ENCODE measurements around the gene PAK6.

The PAK6 gene

GRCh38 chr15:40277471-40277870 lies 38.6 kb downstream of the PAK6 start:
- no peak for DNase-seq (ENCODE audit: low read depth)

- no peak for DNase-seq (ENCODE audit: low read depth)
These were observed 39.2 kb downstream of the PAK6 start for GRCh38 chr15:40278026-40278425.

DNA sequence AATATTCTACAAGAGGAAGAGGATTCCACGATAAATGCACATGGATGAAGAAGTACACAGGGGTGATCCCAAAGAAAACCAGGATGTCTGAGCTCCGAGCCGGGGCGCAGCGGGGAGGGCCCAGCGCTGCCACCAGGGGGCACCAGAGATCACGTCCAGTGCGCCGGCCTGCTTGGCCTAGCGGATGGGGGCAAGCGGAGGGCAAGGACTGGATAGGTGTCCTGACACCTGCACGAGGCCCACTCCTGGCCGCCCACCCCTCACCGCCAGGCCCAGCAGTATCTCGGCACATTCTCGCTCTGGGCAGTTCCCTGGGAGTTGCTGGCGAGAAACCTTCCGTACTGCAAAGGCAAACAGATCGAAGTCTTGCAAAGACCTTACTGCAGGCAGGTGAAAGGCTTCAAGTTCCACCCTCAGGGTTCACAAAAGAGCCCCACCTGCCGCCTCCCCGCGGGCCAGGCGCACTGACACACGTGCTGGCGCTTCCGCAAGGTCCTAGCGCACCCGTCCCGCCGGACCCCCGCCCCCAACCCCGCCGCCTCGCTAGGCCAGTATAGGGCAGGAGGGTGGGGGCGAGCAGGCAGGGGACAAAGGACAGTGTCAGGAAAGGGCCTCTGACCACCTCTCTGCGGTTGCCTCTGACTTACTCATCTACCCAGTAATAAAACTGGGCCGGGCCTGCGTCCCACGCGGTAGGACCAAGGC lies 40.7 kb downstream of the PAK6 start:
- DNase-seq (ENCODE audit: low read depth) = no peak

DNA sequence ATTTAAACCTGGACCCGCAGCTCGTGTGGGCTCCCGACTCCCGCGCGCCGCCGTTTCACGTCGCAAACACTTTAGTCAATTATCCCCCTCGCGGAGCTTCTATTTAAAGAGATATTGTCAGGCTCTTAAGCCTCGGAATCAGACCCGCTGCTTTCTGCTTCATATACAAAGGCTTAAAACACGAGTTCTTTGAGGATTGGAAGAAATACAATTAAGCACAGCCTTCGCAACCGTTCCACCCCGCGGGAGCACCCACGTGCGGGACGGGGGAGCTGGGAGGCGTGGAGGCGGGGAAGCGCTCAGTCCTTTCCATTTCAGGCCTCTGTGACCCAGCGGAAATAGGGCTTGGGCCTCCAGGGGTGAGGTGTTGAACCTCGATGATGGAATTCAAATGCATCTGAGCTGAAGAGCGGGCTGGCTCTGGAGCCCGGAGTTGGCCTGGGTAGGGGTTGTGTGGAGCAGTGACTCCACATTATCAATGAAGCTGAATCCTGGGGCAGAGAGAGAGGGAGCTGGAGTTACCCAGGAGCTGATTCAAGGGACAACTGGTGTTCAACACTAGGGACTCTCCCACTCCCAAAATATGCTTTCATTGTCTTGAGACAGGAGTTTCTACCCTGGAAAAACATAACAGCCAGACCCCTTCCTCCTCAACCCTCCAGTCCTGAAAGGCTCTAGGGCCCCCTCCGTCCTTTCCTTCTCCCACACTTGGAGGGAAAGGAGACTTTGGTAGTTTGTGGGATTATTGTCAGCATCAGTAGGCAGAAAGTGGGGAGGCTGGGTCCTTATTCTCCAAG lies 41.6 kb downstream of the PAK6 start:
- DNase-seq (ENCODE audit: low read depth) = no peak

DNA sequence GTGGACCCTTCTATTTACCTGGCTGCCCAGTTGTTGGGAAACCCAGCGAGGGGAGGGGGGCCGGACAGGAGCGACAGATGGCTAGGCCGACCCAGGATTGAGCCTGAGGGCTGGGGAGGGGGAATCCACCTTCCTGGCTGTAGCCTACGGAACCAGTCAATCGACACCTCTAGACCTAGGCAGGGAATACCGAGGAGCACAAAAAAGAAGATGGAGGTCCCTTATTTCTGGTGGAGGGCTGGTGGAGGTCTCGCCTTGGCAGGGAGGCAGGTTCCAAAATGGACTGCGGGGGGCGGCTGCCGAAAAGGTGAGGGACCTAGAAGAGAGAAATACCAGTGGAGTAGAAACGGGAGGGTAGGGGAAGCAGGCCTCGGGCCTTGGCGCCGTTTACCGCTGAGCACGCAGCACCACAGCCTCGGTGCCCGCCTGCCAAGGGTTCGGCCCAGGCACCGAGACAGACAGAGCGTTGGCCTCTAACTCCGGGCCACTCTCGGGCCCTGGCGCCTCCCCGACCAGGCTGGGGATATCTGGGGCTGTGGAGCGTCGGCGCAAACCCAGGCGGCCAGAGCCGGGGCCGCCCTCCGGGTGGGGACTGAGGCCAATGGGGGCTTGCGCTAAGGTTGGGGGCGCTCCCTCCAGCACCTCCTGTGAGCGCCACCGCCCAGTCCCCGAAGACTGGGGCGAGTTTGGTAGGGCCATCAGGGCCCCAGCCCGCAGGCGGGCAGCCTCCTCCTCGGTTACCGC lies 42.4 kb downstream of the PAK6 start:
- DNase-seq (ENCODE audit: low read depth) = no peak

DNA sequence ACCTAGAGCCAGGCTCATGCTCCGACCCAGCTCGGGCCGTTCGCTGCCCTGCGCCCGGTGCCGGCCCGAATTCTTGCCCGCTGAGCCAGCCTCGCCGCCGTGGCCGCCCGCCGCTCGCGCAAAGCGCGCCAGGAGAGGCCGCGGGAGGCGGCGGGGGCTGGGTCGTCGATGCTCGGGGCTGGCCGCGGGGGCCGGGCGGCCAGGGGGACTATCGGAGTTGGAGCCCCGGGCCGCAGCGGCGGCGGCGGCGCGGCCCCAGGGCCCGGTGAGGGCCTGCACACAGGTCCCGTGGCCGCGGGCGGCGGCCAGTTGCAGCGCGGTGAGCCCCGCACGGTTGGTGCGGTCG lies 42.9 kb downstream of the PAK6 start:
- DNase-seq (ENCODE audit: low read depth) = no peak

DNA sequence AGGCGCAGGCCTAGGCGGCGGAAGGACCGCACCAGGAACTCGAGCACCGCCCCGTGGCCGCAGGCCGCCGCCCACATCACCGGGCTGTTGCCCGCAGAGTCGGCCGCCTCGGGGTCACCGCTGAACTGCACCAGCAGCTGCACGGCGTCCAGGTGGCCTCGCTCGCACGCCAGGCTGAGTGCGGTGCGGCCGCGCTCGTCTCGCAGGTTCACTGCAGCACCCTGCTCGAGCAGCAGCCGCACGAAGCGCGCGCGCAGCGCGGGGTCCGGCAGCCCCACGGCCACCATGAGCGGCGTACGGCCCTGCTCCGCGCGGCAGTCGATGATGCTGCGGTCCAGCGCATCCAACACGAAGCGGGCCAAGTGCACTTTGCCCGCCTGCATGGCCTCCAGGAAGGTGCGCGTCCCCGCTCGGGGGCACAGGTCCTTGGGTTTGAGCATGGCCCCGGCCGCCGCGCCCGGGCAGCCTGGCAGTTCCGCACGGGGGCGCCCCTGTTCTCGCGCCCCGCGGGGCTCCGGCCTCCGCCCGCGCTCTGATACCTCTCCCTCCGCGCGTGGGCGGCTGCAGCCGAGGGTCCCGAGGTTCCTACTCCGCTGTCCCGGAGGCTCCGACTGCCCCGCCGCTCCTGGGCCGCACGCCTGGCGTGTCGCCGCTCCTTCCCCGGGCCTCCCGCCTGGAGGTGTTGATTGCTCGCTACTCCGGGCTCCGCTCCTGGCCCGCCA lies 43.4 kb downstream of the PAK6 start:
- DNase-seq (ENCODE audit: low read depth) = no peak

- DNase-seq (ENCODE audit: low read depth) = no peak
These were observed 44.2 kb downstream of the PAK6 start, which contains the start of gene ANKRD63 for GRCh38 chr15:40282869-40283614. TSS of gene ANKRD63 (minus strand) at chr15:40283064. CDS start at chr15:40282586, 478 bp downstream.

DNA sequence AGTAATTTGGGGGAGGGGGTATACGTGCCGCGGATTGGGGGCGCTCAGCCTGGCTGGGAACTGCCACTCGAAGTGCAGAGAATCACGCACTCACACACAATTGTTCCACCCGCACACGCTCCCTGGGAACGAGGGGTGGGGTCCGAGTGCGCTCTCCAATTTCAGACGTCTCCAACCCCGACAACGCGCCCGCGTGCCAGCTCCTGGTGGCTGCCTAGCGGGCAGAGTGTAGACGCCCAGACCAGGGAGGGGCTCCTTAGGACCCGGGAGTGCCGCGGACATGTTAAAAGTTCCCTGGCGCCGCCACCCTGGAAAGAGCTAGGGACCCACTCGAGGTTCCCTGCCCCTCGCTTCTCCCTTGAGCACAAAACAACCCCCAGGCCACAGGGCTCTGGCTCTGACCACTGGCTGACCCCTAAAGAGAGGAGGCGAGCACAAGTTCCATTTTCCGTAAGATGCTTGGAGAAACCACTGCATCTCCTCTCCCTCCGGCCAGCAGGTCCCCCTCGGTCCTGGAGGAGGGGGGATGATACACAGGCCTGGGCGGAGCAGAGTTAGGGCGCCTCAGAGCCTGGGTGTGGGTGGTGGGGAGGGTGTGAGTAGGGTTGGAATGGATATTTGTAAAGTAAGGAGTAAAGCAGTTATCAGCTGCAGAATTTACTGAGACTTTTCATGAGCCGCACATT lies 44.9 kb downstream of the PAK6 start:
- no peak for DNase-seq (ENCODE audit: low read depth)

DNA sequence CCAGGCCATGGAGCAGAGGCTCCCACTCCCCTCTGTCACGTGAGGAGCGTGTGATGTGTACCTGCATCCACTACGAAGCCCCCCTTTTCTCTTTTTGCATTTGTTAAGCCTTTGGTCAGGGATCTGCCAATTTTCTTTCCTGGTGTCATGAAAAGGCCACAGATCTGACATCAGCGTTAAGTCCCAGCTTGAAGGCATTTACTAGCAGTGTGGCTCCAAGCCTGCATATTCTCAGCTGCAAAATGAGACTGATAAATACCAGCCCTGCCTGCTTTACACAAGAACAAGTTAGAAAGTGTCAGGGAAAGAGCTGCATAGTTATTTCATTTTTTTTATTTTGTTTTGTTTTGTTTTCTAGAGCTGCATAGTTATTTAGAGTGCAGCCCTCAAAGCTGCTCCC lies 46.3 kb downstream of the PAK6 start:
- DNase-seq (ENCODE audit: low read depth) = no peak

DNA sequence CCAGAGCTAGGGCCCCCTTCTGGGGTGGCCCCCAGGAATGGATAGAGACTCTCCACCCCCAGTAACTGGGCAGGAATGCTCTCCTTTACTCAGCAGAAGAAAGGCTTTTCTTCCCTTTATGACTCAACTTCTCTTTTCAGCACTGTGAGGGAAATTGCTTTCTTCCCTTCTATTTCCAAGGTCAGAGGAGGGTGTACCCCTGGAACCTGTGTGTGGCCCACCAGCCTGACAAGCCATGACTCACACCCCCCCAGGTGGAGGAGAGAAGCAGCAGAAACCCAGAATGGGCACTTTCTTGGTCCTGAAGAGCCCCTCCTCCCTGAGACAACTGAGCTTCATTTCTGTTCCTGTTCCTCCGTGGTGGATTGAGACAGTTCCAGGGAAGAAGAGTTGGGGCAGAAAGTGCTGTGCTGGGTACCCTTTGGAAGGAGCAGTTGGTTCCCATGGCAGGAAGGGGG lies 46.7 kb downstream of the PAK6 start:
- DNase-seq (ENCODE audit: low read depth) = no peak

- DNase-seq (ENCODE audit: low read depth) = no peak
These were observed 47.2 kb downstream of the PAK6 start for GRCh38 chr15:40286061-40286532.

DNA sequence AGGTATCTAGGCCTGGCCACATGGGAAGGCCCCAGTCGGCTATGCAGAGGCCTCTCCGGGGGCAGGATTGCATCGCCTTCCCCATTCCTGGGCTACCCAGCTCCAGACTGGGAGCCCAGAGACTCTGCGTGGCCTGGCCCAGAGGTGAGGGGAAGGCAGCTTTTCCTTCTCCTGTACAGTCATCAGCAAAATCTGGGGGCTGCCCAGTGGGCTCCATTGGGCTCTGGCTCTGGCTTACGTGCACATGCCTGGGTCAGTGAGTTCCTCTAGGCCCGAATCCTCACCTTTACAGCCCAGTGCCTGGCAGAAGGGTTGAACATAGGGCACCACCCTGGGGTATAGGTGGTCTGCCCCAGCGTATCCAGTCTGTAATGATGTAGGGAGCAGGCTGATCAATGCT lies 47.9 kb downstream of the PAK6 start:
- no peak for DNase-seq (ENCODE audit: low read depth)

- DNase-seq (ENCODE audit: low read depth) = no peak
These were observed 48.6 kb downstream of the PAK6 start for GRCh38 chr15:40287505-40287904.

GRCh38 chr15:40287968-40288367 lies 49.1 kb downstream of the PAK6 start:
- no peak for DNase-seq (ENCODE audit: low read depth)

DNA sequence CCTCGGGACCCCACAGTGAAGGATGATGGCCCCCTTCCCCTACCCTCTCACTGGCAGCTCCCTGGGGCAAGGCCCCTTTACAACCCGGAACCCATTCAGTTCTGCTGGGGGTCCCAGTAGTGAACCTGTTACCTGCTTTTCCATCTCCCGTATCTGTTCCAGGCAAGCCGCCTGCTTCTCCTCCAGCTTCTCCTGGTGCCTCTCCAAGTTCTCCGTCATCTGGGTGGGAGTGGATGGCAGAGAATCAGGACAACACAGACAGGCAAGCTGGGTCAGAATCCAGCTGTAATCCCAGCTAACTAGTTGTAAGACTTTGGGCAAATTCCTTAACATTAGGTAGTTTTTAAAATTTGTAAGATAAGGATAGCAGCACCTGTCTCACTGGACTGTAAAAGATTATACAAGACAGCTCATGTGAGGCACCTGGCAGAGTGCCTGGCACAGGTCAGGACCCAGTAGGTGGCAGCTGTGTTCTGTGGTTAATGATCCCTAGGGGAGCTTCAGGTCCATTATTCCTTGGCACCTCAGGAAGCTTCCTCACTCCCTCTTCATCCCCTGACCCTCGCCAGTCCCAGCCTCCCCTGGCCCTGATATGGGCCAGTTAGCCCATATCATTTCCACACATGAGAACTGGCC lies 50.4 kb downstream of the PAK6 start:
- DNase-seq (ENCODE audit: low read depth) = no peak

GRCh38 chr15:40290545-40290917 lies 51.7 kb downstream of the PAK6 start:
- no peak for DNase-seq (ENCODE audit: low read depth)

- peak; percentile 29 for DNase-seq (ENCODE audit: low read depth)
These were observed 52.2 kb downstream of the PAK6 start for GRCh38 chr15:40290918-40291574.

DNA sequence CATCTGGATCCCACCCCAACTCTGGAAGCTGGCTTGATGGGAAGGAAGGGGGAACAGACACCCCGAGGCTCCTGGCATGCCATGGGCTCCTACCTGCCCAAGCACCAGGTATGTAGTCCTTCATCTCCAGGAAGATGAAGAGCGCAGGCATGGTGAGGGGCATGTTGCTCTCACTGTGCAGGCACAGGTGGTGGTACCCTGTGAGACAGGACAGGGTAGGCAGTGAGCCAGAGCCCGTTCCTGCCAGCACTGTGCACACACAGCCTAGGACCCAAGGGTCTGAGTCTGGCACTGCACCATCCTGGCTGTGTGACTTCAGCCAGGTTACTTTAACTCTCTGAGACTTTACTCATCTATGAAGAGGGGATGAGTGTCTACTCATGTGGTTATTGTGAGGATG lies 53.4 kb downstream of the PAK6 start:
- DNase-seq (ENCODE audit: low read depth) = no peak

GRCh38 chr15:40293006-40293405 lies 54.1 kb downstream of the PAK6 start:
- DNase-seq (ENCODE audit: low read depth) = no peak
